VCaP (cell line): Measurements from ENCODE around the gene SHKBP1.
"Not testable (repeated sequence)": the region's sequence is repeated elsewhere in the genome, so short reads cannot be mapped to it uniquely, and the experiment has no call there.

Experiments used
- H3K27ac ChIP-seq: fragments of 450-650 bp; 2 replicates; pipeline ENCODE4 v1.5.1; 2017
- CTCF ChIP-seq: fragments of 450-650 bp; conservative IDR thresholded peaks from 2 replicates; pipeline ENCODE4 v1.5.1; 2017; ENCODE audit warnings: mild to moderate bottlenecking, moderate library complexity

SHKBP1 gene

DNA sequence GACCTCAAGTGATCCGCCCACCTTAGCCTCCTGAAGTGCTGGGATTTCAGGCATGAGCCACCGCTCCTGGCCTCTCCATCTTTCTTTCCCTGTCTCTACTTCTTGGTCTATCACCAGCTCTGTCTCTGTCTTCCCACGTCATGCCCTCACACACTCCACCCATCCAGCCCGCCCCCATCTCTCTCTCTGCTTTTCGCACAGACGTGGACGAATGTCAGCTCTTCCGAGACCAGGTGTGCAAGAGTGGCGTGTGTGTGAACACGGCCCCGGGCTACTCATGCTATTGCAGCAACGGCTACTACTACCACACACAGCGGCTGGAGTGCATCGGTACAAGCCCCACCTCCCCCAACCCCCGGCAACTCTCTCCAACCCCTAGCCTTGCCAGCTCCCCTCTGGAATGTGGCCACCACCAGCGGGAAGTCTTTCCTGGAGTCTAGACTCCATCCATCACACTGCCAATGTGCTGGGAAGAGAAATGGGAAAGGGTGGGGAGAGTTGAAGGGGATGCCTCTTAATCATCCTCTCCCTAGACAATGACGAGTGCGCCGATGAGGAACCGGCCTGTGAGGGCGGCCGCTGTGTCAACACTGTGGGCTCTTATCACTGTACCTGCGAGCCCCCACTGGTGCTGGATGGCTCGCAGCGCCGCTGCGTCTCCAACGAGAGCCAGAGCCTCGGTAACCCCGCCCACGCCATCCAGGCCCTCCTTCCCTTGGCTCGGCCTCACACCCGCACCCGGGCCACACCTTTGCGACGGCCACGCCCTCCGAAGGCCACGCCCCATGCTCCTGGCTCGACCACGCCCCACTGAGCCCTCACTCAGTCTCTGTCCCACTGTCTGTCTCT is 47.0 kb downstream of the SHKBP1 start:
- no peak for TF ChIP-seq CTCF
- H3K27ac ChIP-seq = no peak overlapping the region

DNA sequence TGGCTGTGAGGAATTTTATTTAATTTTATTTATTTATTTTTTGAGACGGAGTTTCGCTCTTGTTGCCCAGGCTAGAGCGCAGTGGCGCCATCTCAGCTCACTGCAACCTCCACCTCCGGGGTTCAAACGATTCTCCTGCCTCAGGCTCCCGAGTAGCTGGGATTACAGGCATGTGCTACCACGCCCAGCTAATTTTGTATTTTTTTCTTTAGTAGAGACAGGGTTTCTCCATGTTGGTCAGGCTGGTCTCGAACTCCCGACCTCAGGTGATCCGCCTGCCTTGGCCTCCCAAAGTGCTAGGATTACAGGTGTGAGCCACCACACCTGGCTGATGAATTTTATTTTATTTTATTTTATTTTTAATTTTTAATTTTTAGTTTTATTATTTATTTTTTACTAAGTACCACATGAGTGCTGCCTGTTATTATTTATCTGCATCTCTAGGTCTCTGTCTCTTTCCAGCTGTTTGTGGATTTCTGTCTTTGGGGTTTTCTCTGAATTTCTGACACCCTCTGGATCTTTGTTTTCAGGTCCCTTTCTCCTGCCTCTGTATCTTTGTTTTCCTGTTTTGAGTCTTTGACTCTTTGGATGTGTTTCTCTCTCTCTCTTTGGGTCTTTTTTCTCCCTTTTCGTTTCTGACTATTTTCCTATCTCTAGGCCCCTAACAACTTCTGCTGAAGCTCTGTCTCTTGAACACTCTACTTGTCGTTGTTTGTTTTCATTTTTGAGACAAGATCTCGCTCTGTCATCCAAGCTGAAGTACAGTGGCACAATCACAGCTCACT is 47.9 kb downstream of the SHKBP1 start:
- H3K27ac ChIP-seq = not testable (repeated sequence)

GRCh38 chr19:40625406-40626120 is 48.9 kb downstream of the SHKBP1 start:
- no peak overlapping the region for H3K27ac ChIP-seq
- TF ChIP-seq CTCF = no peak

DNA sequence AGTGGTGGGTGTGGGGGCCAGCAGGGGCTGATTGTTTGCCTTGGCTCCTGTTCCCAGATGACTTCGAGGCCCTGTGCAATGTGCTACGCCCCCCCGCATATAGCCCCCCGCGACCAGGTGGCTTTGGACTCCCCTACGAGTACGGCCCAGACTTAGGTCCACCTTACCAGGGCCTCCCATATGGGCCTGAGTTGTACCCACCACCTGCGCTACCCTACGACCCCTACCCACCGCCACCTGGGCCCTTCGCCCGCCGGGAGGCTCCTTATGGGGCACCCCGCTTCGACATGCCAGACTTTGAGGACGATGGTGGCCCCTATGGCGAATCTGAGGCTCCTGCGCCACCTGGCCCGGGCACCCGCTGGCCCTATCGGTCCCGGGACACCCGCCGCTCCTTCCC is 50.2 kb downstream of the SHKBP1 start:
- no peak overlapping the region for H3K27ac ChIP-seq
- no peak for TF ChIP-seq CTCF

DNA sequence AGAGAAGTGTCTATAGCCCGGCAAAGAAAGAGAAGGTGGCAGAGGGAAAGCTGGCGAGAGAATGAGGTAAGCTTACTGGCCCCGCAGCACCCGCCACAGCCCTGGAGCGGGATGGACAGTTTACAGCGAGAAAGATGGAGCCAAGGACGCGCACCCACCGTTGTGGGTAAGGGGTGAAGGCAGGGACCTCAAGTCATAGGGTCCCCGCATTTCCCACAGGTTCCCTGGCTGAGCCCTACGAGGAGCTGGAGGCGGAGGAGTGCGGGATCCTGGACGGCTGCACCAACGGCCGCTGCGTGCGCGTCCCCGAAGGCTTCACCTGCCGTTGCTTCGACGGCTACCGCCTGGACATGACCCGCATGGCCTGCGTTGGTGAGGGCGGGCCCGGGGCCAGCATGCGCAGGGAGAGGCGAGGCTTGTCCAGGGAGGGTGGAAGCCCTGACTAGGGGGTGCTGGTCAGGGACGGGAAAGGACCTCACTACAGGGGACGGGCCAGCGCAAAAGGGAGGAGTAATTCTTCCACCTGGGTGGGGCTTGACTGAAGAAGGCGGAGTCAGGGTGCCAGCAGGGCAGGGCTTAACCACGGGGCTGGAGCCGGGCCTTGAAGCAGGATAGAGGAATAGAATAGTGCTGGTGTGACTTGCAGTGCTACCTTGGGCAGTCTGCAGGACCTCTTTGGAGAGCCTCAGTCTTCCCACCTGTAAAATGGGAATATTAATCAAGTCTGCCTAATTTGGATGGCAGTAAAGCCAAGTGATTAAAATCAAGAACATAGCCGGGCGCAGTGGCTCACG is 51.0 kb downstream of the SHKBP1 start:
- TF ChIP-seq CTCF = no peak
- H3K27ac ChIP-seq = no peak overlapping the region

DNA sequence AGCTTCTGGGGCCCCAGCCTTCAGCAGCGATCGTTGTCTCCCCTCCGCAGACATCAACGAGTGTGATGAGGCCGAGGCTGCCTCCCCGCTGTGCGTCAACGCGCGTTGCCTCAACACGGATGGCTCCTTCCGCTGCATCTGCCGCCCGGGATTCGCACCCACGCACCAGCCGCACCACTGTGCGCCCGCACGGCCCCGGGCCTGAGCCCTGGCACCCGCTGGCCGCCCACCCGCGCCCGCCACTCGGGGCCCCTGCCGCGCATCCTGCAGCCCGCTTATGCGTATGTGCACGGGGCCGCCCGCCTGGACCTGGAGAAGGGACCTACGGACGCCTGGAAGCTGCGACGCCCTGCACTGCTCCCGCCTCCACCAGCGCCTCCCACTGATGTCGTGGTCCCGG is 52.7 kb downstream of the SHKBP1 start:
- no peak for TF ChIP-seq CTCF

DNA sequence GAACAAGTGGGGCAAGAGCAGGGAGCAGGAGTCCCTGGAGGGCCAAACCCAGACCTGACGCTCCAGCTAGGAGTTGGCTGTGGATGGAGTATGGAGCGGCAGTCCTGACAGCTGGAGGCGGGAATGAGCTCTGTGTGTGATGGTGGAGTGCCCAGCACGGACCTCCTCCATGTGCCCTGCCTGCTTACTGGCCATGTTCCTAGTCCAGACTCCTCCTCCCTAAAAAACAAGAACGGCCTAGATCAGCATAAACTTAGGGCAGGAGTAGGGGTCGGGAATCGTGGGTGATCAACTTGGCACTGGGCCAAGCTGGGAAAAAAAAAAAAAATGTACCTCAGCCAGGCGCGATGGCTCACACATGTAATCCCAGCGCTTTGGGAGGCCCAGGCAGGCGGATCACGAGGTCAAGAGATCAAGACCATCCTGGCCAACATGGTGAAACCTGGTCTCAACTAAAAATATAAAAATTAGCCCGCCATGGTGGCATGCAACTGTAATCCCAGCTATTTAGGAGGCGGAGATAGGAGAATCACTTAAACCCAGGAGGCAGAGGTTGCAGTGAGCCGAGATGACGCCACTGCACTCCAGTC is 54.0 kb downstream of the SHKBP1 start:
- H3K27ac ChIP-seq = no peak overlapping the region
- no peak for TF ChIP-seq CTCF

More for the DNA sequence above, 52.7 kb downstream of the SHKBP1 start:
- H3K27ac ChIP-seq = no peak overlapping the region
